AG04449 (cell line): Measurements from ENCODE around the gene KNOP1.
A peak's percentile ranks its signal among the peaks of the same experiment; 100 is the strongest.
"Not testable (repeated sequence)": the region's sequence is repeated elsewhere in the genome, so short reads cannot be mapped to it uniquely, and the experiment has no call there.

Experiments
- CTCF ChIA-PET: fragments of 350-600 bp; formaldehyde crosslinking; extraction: SDS; loops from one replicate; lab custom pipeline; 2021; ENCODE audit warnings: antibody characterized with exemption; lab: Yijun Ruan, JAX
- POLR2A ChIA-PET: fragments of 400-600, 350-600 bp; formaldehyde crosslinking; extraction: SDS; loops from one replicate; lab custom pipeline; 2020; ENCODE audit warnings: antibody characterized with exemption, inconsistent platforms; lab: Yijun Ruan, JAX
- DNase-seq: peaks from one replicate; pipeline ENCODE4 v3.0.0-alpha.2; 2010; ENCODE audit warnings: low read depth, low spot score
- H3K4me3 ChIP-seq: 2 replicates; pipeline ENCODE4 v1.5.1; 2011; ENCODE audit warnings: low read depth, mild to moderate bottlenecking, control low read depth, low read length
- CTCF ChIP-seq: IDR thresholded peaks from one replicate; pipeline ENCODE4 v1.5.1; 2011; ENCODE audit warnings: mild to moderate bottlenecking, moderate library complexity, low read length, control low read depth, inconsistent platforms; ENCODE audit not compliant: insufficient read depth; ENCODE audit errors: missing control alignments

The KNOP1 gene

GRCh38 chr16:19733551-19733950 is 15.5 kb upstream of the KNOP1 start:
- ChIA-PET CTCF (no interaction called here), POLR2A (no interaction called here)
- TF ChIP-seq CTCF = no peak
- no peak for DNase-seq
- H3K4me3 ChIP-seq = no peak overlapping the region

- DNase-seq = no peak
- H3K4me3 ChIP-seq = no peak overlapping the region
- POLR2A ChIA-PET = no interaction called here
- CTCF ChIA-PET = no interaction called here
- no peak for TF ChIP-seq CTCF
Observed at GRCh38 chr16:19728636-19728965, 10.6 kb upstream of the KNOP1 start.

- DNase-seq = no peak
- H3K4me3 ChIP-seq = no peak overlapping the region
- TF ChIP-seq CTCF = no peak
- CTCF ChIA-PET = no interaction called here
- POLR2A ChIA-PET = no interaction called here
Observed at GRCh38 chr16:19722981-19723380, 5.0 kb upstream of the KNOP1 start.

- no peak for DNase-seq
- no peak overlapping the region for H3K4me3 ChIP-seq
- ChIA-PET POLR2A (no interaction called here), CTCF (no interaction called here)
- TF ChIP-seq CTCF = no peak
Observed at GRCh38 chr16:19722269-19722952, 4.4 kb upstream of the KNOP1 start.

- H3K4me3 ChIP-seq = peak overlapping the region; percentile 99
- no peak for DNase-seq
- POLR2A ChIA-PET = interaction anchor here (1.1 kb wide), 1 partner anchor 8 kb away, joined by 3 read pairs; no protein-coding TSS in a partner anchor
- TF ChIP-seq CTCF = no peak
- CTCF ChIA-PET = interaction anchor here (1.0 to 1.1 kb wide), 2 partner anchors 156 to 170 kb away, joined by 3 to 4 read pairs; no protein-coding TSS in a partner anchor
Observed at GRCh38 chr16:19718624-19718965, 568 bp upstream of the KNOP1 start.

- TF ChIP-seq CTCF = no peak
- peak overlapping the region; percentile 99 for H3K4me3 ChIP-seq
- DNase-seq = no peak
- POLR2A ChIA-PET = no interaction called here
- CTCF ChIA-PET = no interaction called here
Observed at GRCh38 chr16:19717314-19717713, 713 bp downstream of the KNOP1 start.

GRCh38 chr16:19716728-19717127 is 1.3 kb downstream of the KNOP1 start:
- DNase-seq, POLR2A ChIA-PET, CTCF ChIA-PET: not testable (repeated sequence)
- H3K4me3 ChIP-seq = peak overlapping the region; percentile 99
